ENCODE data around the gene AFM.

Gene AFM

DNA sequence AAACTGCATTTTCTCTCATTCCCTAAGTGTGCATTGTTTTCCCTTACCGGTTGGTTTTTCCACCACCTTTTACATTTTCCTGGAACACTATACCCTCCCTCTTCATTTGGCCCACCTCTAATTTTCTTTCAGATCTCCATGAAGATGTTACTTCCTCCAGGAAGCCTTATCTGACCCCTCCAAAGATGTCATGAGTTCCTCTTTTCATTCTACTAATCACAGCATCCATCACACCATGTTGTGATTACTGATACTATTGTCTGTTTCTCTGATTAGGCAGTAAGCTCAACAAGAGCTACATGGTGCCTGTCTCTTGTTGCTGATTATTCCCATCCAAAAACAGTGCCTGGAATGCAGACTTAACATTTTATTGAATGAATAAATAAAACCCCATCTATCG lies 48.4 kb upstream of the AFM start:
- Histone ChIP-seq H3K36me3 (ENCODE audit: insufficient read depth, low read length) (no peaks in the 10 kb centered on the region), H3K4me1 (ENCODE audit: insufficient read depth, low read length) (no peaks in the 10 kb centered on the region), H3K79me2 (ENCODE audit: insufficient read depth, low read length) (no peaks in the 10 kb centered on the region), H3K9me3 (ENCODE audit: insufficient read depth, low read length, severe bottlenecking) (no peaks in the 10 kb centered on the region), H3K4me3 (ENCODE audit: low read depth in 1 of 2, low read length in 2 of 2) (no peak overlapping the region), H3K27me3 (ENCODE audit: insufficient read depth, low read length, poor library complexity) (no peaks in the 10 kb centered on the region), H4K20me1 (ENCODE audit: insufficient read depth, low read length) (no peaks in the 10 kb centered on the region), H3K4me2 (ENCODE audit: insufficient read depth, low read length) (no peak overlapping the region), H3K9ac (ENCODE audit: low read depth, low read length) (no peak overlapping the region), H3K27ac (ENCODE audit: low read length) (no peak overlapping the region), H2AFZ (ENCODE audit: low read depth, low read length) (no peak overlapping the region)
- ATAC-seq (ENCODE audit: insufficient read depth, low read depth) (no peak), DNase-seq (no peak)
- TF ChIP-seq EZH2 (IDR thresholded peaks at IDR 0.05; ENCODE audit: borderline replicate concordance, low read depth, low read length, severe bottlenecking): no peak
- TF ChIP-seq, protein P1, sequence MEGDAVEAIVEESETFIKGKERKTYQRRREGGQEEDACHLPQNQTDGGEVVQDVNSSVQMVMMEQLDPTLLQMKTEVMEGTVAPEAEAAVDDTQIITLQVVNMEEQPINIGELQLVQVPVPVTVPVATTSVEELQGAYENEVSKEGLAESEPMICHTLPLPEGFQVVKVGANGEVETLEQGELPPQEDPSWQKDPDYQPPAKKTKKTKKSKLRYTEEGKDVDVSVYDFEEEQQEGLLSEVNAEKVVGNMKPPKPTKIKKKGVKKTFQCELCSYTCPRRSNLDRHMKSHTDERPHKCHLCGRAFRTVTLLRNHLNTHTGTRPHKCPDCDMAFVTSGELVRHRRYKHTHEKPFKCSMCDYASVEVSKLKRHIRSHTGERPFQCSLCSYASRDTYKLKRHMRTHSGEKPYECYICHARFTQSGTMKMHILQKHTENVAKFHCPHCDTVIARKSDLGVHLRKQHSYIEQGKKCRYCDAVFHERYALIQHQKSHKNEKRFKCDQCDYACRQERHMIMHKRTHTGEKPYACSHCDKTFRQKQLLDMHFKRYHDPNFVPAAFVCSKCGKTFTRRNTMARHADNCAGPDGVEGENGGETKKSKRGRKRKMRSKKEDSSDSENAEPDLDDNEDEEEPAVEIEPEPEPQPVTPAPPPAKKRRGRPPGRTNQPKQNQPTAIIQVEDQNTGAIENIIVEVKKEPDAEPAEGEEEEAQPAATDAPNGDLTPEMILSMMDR (IDR thresholded peaks at IDR 0.05; ENCODE audit: borderline replicate concordance, extremely low read depth, low read length, poor library complexity, severe bottlenecking): no peak

DNA sequence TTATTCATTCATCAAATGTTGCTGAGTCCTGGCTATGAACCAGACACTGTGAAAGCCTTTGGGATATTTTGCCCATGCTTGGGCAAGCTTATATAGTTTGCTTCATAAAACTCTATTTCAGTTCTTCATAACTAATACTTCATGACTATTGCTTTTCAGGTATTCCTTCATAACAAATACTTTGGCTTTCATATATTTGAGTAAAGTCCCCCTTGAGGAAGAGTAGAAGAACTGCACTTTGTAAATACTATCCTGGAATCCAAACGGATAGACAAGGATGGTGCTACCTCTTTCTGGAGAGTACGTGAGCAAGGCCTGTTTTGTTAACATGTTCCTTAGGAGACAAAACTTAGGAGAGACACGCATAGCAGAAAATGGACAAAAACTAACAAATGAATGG lies 47.2 kb upstream of the AFM start:
- TF ChIP-seq, protein P1 (IDR thresholded peaks at IDR 0.05; ENCODE audit: borderline replicate concordance, extremely low read depth, low read length, poor library complexity, severe bottlenecking): peak; percentile 49
- no peak for TF ChIP-seq EZH2 (IDR thresholded peaks at IDR 0.05; ENCODE audit: borderline replicate concordance, low read depth, low read length, severe bottlenecking)
- H4K20me1 ChIP-seq (ENCODE audit: insufficient read depth, low read length): no peaks in the 10 kb centered on the region
- no peak overlapping the region for H3K4me2 ChIP-seq (ENCODE audit: insufficient read depth, low read length)
- H3K27ac ChIP-seq (ENCODE audit: low read length): no peak overlapping the region
- H3K79me2 ChIP-seq (ENCODE audit: insufficient read depth, low read length): no peaks in the 10 kb centered on the region
- no peaks in the 10 kb centered on the region for H3K4me1 ChIP-seq (ENCODE audit: insufficient read depth, low read length)
- H3K9me3 ChIP-seq (ENCODE audit: insufficient read depth, low read length, severe bottlenecking): no peaks in the 10 kb centered on the region
- no peaks in the 10 kb centered on the region for H3K27me3 ChIP-seq (ENCODE audit: insufficient read depth, low read length, poor library complexity)
- no peaks in the 10 kb centered on the region for H3K36me3 ChIP-seq (ENCODE audit: insufficient read depth, low read length)
- no peak overlapping the region for H3K9ac ChIP-seq (ENCODE audit: low read depth, low read length)
- no peak overlapping the region for H2AFZ ChIP-seq (ENCODE audit: low read depth, low read length)
- no peak for ATAC-seq (ENCODE audit: insufficient read depth, low read depth)
- no peak overlapping the region for H3K4me3 ChIP-seq (ENCODE audit: low read depth in 1 of 2, low read length in 2 of 2)
- DNase-seq: no peak

- Histone ChIP-seq H3K9ac (ENCODE audit: low read depth, low read length) (no peak within 1 kb of the TSS), H3K4me3 (ENCODE audit: low read depth in 1 of 2, low read length in 2 of 2) (no peak within 1 kb of the TSS), H3K27me3 (ENCODE audit: insufficient read depth, low read length, poor library complexity) (no peaks in the 10 kb centered on the region), H2AFZ (ENCODE audit: low read depth, low read length) (no peak within 1 kb of the TSS), H3K27ac (ENCODE audit: low read length) (no peak within 1 kb of the TSS), H3K4me2 (ENCODE audit: insufficient read depth, low read length) (no peak within 1 kb of the TSS), H3K79me2 (ENCODE audit: insufficient read depth, low read length) (no peaks in the 10 kb centered on the region), H3K36me3 (ENCODE audit: insufficient read depth, low read length) (no peaks in the 10 kb centered on the region), H3K4me1 (ENCODE audit: insufficient read depth, low read length) (no peaks in the 10 kb centered on the region), H3K9me3 (ENCODE audit: insufficient read depth, low read length, severe bottlenecking) (no peaks in the 10 kb centered on the region), H4K20me1 (ENCODE audit: insufficient read depth, low read length) (no peaks in the 10 kb centered on the region)
- DNase-seq (no peak), ATAC-seq (ENCODE audit: insufficient read depth, low read depth) (no peak)
- no peak for TF ChIP-seq EZH2 (IDR thresholded peaks at IDR 0.05; ENCODE audit: borderline replicate concordance, low read depth, low read length, severe bottlenecking)
- TF ChIP-seq, protein P1 (IDR thresholded peaks at IDR 0.05; ENCODE audit: borderline replicate concordance, extremely low read depth, low read length, poor library complexity, severe bottlenecking): no peak
Measured at GRCh38 chr4:73435984-73436383, 45.6 kb upstream of the AFM start, which contains the start of gene AFP. TSS of gene AFP (plus strand) at chr4:73436221. CDS start at chr4:73436263, 42 bp downstream.

All from DND-41 (cell line).